Fibroblast of mammary gland (primary cell): Measurements from ENCODE around the gene ZNF831.

ENCODE experiments used
- DNase-seq: peaks from one replicate; pipeline ENCODE4 v3.0.0-alpha.2; 2010; ENCODE audit warnings: low read depth
- H3K4me3 ChIP-seq: 2 replicates; pipeline ENCODE4 v1.5.1; 2011; ENCODE audit warnings: low read depth, mild to moderate bottlenecking, low read length, moderate library complexity; ENCODE audit not compliant: control insufficient read depth
- TF ChIP-seq, protein P1 (sequence below): conservative IDR thresholded peaks from 2 replicates; pipeline ENCODE4 v1.5.1; 2011; ENCODE audit warnings: low read depth, low read length, inconsistent platforms; ENCODE audit not compliant: control insufficient read depth, insufficient read depth

The ZNF831 gene

DNA sequence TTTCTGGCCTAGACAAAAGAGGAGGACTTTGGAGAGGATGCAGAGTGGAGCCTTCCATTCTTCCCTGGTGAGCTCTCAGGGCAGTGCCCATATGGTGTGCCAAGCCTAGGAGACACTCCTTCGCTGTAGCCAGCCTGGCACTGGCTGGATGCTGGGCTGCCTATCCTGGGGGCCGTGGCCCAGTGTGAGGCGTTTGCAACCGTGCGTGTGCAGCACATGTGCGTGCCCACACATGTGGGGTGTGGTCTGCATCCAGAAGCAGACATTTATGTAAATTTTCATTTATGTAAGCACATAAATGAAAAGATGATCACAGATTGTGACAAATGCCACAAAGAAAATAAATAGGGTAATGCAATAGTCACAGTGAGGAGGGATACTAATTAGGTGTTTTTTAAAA, 35.8 kb upstream of the ZNF831 start:
- DNase-seq = no peak
- no peak overlapping the region for H3K4me3 ChIP-seq
- TF ChIP-seq, protein P1, sequence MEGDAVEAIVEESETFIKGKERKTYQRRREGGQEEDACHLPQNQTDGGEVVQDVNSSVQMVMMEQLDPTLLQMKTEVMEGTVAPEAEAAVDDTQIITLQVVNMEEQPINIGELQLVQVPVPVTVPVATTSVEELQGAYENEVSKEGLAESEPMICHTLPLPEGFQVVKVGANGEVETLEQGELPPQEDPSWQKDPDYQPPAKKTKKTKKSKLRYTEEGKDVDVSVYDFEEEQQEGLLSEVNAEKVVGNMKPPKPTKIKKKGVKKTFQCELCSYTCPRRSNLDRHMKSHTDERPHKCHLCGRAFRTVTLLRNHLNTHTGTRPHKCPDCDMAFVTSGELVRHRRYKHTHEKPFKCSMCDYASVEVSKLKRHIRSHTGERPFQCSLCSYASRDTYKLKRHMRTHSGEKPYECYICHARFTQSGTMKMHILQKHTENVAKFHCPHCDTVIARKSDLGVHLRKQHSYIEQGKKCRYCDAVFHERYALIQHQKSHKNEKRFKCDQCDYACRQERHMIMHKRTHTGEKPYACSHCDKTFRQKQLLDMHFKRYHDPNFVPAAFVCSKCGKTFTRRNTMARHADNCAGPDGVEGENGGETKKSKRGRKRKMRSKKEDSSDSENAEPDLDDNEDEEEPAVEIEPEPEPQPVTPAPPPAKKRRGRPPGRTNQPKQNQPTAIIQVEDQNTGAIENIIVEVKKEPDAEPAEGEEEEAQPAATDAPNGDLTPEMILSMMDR = no peak

DNA sequence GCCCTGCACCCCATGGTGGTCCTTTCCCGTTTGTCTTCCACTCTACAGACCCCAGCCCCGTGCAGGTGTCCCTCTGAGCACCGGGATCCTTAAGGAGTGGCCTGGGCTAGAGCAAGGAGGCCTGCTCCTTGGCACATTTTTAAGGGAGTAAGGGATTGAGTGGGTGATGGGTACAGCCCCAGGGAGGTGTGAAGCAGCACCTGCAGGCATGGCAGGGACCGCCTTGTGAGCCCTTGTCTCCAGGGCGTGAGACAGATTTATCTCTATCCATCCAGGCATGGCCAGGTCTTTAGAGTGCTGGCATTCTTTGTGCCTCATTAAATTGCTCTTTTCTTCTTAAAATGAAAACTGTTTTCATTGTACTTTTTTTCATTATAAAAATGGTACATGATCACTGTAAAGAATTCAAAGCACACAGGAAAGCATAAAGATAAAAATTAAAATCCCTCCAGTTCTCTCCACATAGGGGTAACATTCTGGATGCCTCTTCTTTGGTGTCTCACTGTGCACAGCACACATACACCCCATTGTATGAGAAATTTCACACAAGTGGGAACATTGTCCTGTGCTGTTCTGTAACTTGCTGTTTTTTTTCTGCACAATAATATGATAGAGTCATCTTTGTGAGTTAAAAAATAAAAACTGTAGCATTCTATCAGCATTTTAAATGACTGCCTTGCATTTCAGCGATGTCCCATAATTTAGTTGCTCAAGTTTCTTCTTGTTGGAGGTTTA, 31.9 kb upstream of the ZNF831 start:
- TF ChIP-seq, protein P1 = no peak
- H3K4me3 ChIP-seq = no peak overlapping the region

DNA sequence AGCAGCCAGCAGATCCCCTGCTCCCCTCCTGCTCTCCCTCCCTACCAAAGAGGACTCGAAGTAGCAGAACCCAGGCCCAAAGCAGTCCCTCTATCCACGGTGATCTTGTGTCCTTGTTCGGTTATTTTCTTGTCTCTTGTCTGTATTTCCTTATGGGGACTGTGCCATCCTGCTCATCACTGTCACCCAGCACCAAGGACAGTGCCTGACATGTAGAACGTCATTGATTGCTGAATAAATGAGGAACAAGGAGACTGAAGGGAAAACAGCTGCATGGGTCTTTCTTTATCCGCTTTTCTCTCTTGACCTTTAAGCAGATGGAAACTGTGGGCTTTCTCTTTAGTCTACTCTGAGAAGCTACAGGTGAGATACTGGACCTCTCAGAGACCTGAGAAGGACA, 29.4 kb upstream of the ZNF831 start:
- DNase-seq = no peak
- TF ChIP-seq, protein P1 = no peak
- H3K4me3 ChIP-seq = no peak overlapping the region

More for the DNA sequence above, 31.9 kb upstream of the ZNF831 start:
- DNase-seq = no peak

DNA sequence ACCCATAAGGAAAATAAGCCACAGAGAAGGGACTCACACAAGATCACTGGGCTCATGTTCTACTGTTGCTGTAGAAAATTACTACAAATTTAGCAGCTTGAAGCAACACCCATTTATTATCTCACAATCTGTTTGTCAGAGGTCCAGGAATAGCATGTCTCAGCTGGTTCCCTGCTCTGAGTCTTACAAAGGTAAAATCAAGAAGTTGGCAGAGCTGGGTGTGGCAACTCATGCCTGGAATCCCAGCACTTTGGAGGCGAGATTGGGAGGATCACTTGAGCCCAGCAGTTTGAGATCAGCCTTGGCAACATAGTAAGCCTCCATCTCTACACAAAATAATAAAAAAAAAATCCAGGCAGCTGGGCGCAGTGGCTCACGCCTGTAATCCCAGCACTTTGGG, 28.5 kb upstream of the ZNF831 start:
- no peak overlapping the region for H3K4me3 ChIP-seq
- DNase-seq = no peak
- TF ChIP-seq, protein P1 = no peak

DNA sequence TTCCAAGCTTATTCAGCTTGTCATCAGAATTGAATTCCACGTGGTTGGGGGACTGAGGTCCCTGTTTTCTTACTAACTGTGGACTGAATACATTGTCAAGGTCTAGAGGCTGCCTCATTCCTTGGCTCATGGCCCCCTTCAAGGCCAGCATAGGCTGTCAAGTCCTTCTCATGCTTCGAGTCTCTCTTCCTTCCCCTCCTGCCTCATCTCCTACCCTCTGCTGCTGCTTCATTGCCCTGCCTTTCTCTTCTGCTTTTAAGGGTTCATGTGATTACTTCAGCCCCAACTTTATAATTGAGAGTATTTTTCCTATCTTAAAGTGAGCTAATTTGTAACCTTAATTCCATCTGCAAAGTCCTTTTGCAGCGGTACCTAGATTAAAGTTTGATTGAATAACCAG, 27.6 kb upstream of the ZNF831 start:
- no peak for DNase-seq
- H3K4me3 ChIP-seq = no peak overlapping the region
- TF ChIP-seq, protein P1 = no peak

DNA sequence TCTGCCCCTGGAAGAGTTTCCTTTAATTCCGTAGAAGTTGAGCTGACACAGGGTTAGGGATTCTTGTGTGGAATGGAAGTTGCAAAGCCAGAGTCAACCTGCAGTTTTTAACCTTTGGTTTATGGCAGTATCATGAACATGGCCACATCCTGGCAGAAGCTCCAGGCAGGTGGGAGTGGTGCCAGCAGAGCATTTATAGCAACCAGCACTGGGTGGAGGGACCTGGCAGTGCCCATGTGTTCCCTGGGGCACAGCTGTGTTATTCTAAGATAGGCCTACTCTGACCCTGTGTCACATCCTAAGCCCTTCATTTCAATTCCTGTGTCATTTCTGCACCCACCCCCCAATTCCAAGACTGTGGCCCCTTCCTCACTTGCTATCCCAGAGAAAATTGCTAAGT, 26.1 kb upstream of the ZNF831 start:
- DNase-seq = no peak
- no peak overlapping the region for H3K4me3 ChIP-seq
- TF ChIP-seq, protein P1 = no peak
